ENCODE results near the gene TRNP1. TPM values are rescaled to one million over a fixed set of nuclear protein-coding genes. Genes with fewer than 3 reads are reported as not detected.

The TRNP1 gene
- total RNA-seq, 6 experiments from 2014 or later, result 2.0 to 24.8 (median 6.7) TPM

- H3K36me3 ChIP-seq, result peaks cover 0 to 11% (median 0%) of the 10 kb centered on the region in 4 donors
- no peak overlapping the region for H3K4me3 ChIP-seq
- H3K27ac ChIP-seq, result peak overlapping the region in 2 of 3 donors; percentile 26 to 81
- peaks cover 0 to 59% (median 27%) of the 10 kb centered on the region in 4 donors for H3K4me1 ChIP-seq
- WGBS (ENCODE audit: insufficient coverage, low coverage, low lambda C conversion rate, missing lambda C conversion rate), result no CpG with 5 or more reads among the region's 1 CpG
- peak in 2 of 3 donors; percentile 55 to 72 for DNase-seq
- H3K9me3 ChIP-seq, result no peaks in the 10 kb centered on the region
- ATAC-seq, result peak in 2 of 4 donors; percentile 25 to 33
- intact Hi-C loops (cut with DNase I), result no loop called here
- TF ChIP-seq CTCF (IDR thresholded peaks at IDR 0.05) (no peak), POLR2A (IDR thresholded peaks at IDR 0.05) (no peak)
- H3K27me3 ChIP-seq, result no peaks in the 10 kb centered on the region
Measured at GRCh38 chr1:26949266-26949925, 44.1 kb upstream of the TRNP1 start.

GRCh38 chr1:26949926-26950319 is 43.6 kb upstream of the TRNP1 start:
- TF ChIP-seq CTCF (IDR thresholded peaks at IDR 0.05) (no peak), POLR2A (IDR thresholded peaks at IDR 0.05) (no peak)
- WGBS (ENCODE audit: insufficient coverage, low coverage, low lambda C conversion rate, missing lambda C conversion rate), result no CpG with 5 or more reads among the region's 3 CpGs
- intact Hi-C loops (cut with DNase I), result no loop called here
- peak in 1 of 3 donors; percentile 42 for DNase-seq
- Histone ChIP-seq H3K4me3 (no peak overlapping the region), H3K36me3 (peaks cover 0 to 7% (median 0%) of the 10 kb centered on the region in 4 donors), H3K9me3 (no peaks in the 10 kb centered on the region), H3K4me1 (peaks cover 0 to 53% (median 24%) of the 10 kb centered on the region in 4 donors), H3K27me3 (no peaks in the 10 kb centered on the region), H3K27ac (peak overlapping the region in 1 of 3 donors; percentile 81)
- ATAC-seq, result no peak

GRCh38 chr1:26950602-26951001 is 42.9 kb upstream of the TRNP1 start:
- TF ChIP-seq CTCF (IDR thresholded peaks at IDR 0.05) (no peak), POLR2A (IDR thresholded peaks at IDR 0.05) (no peak)
- H3K27ac ChIP-seq, result no peak overlapping the region
- H3K4me3 ChIP-seq, result no peak overlapping the region
- no peaks in the 10 kb centered on the region for H3K36me3 ChIP-seq
- DNase-seq (peak in 1 of 3 donors; percentile 42), ATAC-seq (no peak)
- H3K9me3 ChIP-seq, result no peaks in the 10 kb centered on the region
- 42% methylated on average over 5 of the region's 8 CpGs for WGBS (ENCODE audit: insufficient coverage, low coverage, low lambda C conversion rate, missing lambda C conversion rate)
- intact Hi-C loops (cut with DNase I), result no loop called here
- H3K27me3 ChIP-seq, result no peaks in the 10 kb centered on the region
- peaks cover 0 to 48% (median 22%) of the 10 kb centered on the region in 4 donors for H3K4me1 ChIP-seq

- H3K36me3 ChIP-seq, result no peaks in the 10 kb centered on the region
- no peaks in the 10 kb centered on the region for H3K9me3 ChIP-seq
- TF ChIP-seq POLR2A (IDR thresholded peaks at IDR 0.05) (no peak), CTCF (IDR thresholded peaks at IDR 0.05) (no peak)
- H3K27ac ChIP-seq, result no peak overlapping the region
- H3K4me3 ChIP-seq, result no peak overlapping the region
- no peaks in the 10 kb centered on the region for H3K27me3 ChIP-seq
- intact Hi-C loops (cut with DNase I), result no loop called here
- ATAC-seq (no peak), DNase-seq (no peak)
- peaks cover 0 to 41% (median 19%) of the 10 kb centered on the region in 4 donors for H3K4me1 ChIP-seq
- no CpG with 5 or more reads among the region's 14 CpGs for WGBS (ENCODE audit: insufficient coverage, low coverage, low lambda C conversion rate, missing lambda C conversion rate)
Measured at GRCh38 chr1:26951216-26951615, 42.3 kb upstream of the TRNP1 start.

Measured in right lobe of liver (tissue), 6 donors.